ENCODE data around the gene NR0B2.

- TF ChIP-seq, protein P1, sequence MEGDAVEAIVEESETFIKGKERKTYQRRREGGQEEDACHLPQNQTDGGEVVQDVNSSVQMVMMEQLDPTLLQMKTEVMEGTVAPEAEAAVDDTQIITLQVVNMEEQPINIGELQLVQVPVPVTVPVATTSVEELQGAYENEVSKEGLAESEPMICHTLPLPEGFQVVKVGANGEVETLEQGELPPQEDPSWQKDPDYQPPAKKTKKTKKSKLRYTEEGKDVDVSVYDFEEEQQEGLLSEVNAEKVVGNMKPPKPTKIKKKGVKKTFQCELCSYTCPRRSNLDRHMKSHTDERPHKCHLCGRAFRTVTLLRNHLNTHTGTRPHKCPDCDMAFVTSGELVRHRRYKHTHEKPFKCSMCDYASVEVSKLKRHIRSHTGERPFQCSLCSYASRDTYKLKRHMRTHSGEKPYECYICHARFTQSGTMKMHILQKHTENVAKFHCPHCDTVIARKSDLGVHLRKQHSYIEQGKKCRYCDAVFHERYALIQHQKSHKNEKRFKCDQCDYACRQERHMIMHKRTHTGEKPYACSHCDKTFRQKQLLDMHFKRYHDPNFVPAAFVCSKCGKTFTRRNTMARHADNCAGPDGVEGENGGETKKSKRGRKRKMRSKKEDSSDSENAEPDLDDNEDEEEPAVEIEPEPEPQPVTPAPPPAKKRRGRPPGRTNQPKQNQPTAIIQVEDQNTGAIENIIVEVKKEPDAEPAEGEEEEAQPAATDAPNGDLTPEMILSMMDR (IDR thresholded peaks at IDR 0.05; ENCODE audit: insufficient read depth, low read depth, low read length), result no peak
- TF ChIP-seq EZH2 (IDR thresholded peaks at IDR 0.05; ENCODE audit: insufficient read depth, low read length), result no peak
Measured at GRCh38 chr1:26921540-26922430, 8.0 kb upstream of the NR0B2 start, which contains the start of gene NUDC.

Measured in astrocyte (in vitro differentiated cells and primary cell).